HG02943 (cell line): ENCODE data around the gene PRODH.
"Not testable (repeated sequence)": the region's sequence is repeated elsewhere in the genome, so short reads cannot be mapped to it uniquely, and the experiment has no call there.

Experiments used
- ATAC-seq: cut with Tn5 transposase; IDR thresholded peaks from one replicate; pipeline ENCODE4 v1.9.1; 2021; ENCODE audit warnings: mild to moderate bottlenecking, low read depth, moderate library complexity; ENCODE audit not compliant: unreplicated experiment

Gene PRODH

GRCh38 chr22:18968011-18968749 lies 32.1 kb upstream of the PRODH start:
- ATAC-seq: no peak

GRCh38 chr22:18967391-18968010 lies 31.4 kb upstream of the PRODH start:
- ATAC-seq: not testable (repeated sequence)

GRCh38 chr22:18966748-18967147 lies 30.7 kb upstream of the PRODH start:
- no peak for ATAC-seq

- ATAC-seq: no peak
These were observed 29.7 kb upstream of the PRODH start for GRCh38 chr22:18965526-18966421.

- not testable (repeated sequence) for ATAC-seq
These were observed 28.6 kb upstream of the PRODH start for GRCh38 chr22:18964501-18965265.

GRCh38 chr22:18964051-18964450 lies 28.0 kb upstream of the PRODH start:
- ATAC-seq: not testable (repeated sequence)

- ATAC-seq: no peak
These were observed 26.2 kb upstream of the PRODH start for GRCh38 chr22:18962308-18962635.

- not testable (repeated sequence) for ATAC-seq
These were observed 25.7 kb upstream of the PRODH start for GRCh38 chr22:18961632-18962307.

GRCh38 chr22:18961201-18961600 lies 25.1 kb upstream of the PRODH start:
- ATAC-seq: not testable (repeated sequence)

- ATAC-seq: not testable (repeated sequence)
These were observed 24.2 kb upstream of the PRODH start for GRCh38 chr22:18960166-18960820.

- not testable (repeated sequence) for ATAC-seq
These were observed 23.6 kb upstream of the PRODH start for GRCh38 chr22:18959741-18960140.

GRCh38 chr22:18959266-18959665 lies 23.2 kb upstream of the PRODH start:
- ATAC-seq: not testable (repeated sequence)

GRCh38 chr22:18958738-18959137 lies 22.6 kb upstream of the PRODH start:
- ATAC-seq: not testable (repeated sequence)

- not testable (repeated sequence) for ATAC-seq
These were observed 22.2 kb upstream of the PRODH start for GRCh38 chr22:18958321-18958705.

- ATAC-seq: not testable (repeated sequence)
These were observed 21.7 kb upstream of the PRODH start for GRCh38 chr22:18957621-18958320.

- ATAC-seq: not testable (repeated sequence)
These were observed 20.9 kb upstream of the PRODH start for GRCh38 chr22:18956956-18957355.

GRCh38 chr22:18956121-18956895 lies 20.2 kb upstream of the PRODH start:
- not testable (repeated sequence) for ATAC-seq

- no peak for ATAC-seq
These were observed 19.6 kb upstream of the PRODH start for GRCh38 chr22:18955696-18956095.
